H4 (cell line): ENCODE measurements around the gene PANK2. TPM values are rescaled to one million over a fixed set of nuclear protein-coding genes. Genes with fewer than 3 reads are reported as not detected.
"Not testable (repeated sequence)": the region's sequence is repeated elsewhere in the genome, so short reads cannot be mapped to it uniquely, and the experiment has no call there.

Experiments
- DNase-seq: peaks from one replicate; pipeline ENCODE4 v3.0.0-alpha.2; 2015; ENCODE audit warnings: low spot score
- total RNA-seq: library from RNA; depleted of rRNA; stranded (reverse); fragments of >200 nt; shearing (Covaris generic); gene quantifications from 2 replicates; pipeline ENCODE4 v1.2.3, GENCODE V29; 2014

Gene PANK2
- total RNA-seq, 1 experiment from 2014 or later = 37.4 TPM

- DNase-seq = no peak
Observed at GRCh38 chr20:3869839-3870634, 19.1 kb upstream of the PANK2 start.

DNA sequence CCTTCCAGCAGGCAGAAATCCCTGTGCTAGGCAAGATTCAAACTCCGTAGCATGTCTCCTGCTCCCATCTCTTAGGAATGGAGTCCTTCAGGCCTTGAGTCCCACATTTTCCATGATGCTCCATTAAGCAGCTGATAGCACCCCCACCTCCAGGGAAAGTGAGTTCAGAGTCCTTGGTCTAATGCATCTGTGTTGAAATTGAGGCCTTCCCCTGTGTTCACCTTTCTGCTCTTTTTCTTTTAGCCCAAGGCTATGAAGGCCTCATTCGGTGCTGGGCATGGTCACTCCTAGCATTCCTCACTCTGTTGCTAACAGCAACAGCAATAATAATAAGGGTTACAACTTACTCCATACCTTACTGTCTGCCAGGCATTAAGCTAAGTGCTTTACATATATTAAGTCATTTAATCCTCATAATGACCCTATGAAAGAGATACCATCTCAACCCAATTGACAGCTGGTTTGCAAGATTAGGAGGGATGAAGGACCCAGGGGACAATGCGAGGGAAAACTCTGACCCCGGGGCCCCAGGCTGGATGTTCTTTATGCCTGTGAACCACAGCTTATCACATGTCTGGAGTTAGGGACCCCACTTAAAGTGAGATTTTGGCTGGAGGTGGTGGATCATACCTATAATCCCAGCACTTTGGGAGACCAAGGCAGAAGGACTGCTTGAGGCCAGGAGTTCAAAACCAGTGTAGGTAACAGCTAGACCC is 17.5 kb upstream of the PANK2 start:
- no peak for DNase-seq

DNA sequence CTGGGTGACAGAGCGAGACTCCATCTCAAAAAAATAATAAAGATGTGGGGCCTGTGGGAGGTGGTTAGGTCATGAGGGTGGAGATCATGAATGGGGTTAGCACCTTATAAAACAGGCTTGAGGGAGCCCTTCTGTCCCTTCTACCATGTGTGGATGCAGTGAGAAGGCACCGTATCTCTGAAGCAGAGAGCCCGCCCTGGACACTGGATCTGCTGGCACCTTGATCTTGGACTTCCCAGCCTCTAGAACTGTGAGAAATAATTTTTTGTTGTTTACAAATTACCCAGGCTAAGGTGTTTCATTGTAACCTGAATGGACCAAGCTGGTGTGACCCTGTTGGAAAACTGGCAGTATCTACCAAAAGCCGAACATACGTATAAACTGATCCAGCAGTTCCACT is 15.7 kb upstream of the PANK2 start:
- DNase-seq = no peak

DNA sequence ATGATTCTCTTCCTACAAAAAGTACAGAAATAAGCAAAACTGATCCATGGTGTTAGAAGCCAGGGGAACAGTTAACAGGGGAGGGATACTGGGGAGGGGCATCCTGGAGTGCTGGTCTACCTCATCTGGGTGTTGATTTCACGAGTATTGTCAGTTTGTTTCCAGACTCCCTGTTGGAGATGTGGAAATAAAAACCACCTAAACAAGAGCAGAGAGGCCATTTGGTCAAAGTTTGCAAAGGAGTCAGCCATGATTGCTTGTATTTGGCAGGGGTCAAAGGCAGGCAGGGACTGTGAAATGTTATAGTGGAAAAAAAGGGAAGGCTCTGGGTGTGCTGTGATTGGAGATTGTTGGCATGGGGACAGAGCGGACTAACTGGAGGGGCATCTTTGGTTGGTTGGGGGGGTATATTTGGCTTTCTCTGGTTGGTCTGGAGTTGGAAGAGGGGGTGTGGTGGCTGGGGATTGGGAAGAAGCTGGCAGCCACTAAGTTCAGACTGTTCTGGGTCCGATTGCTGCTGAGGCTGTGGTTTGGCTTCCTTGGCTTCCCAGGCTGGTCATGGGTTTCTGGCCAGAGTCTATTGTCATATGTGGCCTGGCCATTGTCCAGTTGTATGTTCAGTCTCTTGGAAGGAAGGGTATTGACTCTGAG is 14.9 kb upstream of the PANK2 start:
- DNase-seq = no peak

GRCh38 chr20:3875378-3875974 is 13.7 kb upstream of the PANK2 start:
- DNase-seq = no peak

DNA sequence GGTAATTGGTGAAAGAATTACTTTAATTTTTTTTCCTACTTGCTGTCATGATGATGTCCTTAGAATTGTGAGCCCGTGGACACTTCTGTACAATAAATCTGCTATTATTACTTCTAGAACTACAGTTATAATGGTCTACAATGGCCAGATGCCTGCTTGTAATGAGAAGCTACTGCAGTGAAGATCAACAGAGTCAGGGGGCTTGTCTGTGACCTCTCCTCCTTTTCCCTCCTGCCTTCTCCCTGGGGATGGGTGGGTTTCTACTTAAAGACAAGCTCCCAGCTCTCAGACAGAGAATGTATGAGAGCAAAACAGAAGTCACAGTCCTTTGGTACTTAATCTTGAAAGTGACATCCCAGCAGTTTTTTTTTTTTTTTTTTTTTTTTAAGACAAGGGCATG is 13.2 kb upstream of the PANK2 start:
- DNase-seq = no peak

GRCh38 chr20:3876676-3877075 is 12.5 kb upstream of the PANK2 start:
- no peak for DNase-seq

GRCh38 chr20:3878921-3879274 is 10.3 kb upstream of the PANK2 start:
- DNase-seq = not testable (repeated sequence)

DNA sequence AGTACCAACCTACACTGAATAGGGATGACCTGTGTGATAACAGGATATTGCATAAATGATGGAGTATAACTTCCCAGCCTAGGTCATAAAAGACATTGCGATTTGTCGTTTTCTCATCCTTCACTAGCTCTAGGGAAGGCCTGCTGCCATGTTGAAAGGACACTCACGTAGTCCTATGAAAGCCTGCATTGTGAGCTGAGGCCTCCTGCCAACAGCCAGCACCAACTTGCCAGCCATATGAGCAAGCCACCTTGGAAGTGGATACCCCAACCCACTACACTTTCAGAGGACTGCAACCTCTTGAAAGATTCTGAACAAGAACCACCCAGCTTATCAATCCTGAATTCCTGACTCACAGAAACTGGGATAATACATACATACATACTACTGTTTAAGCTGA is 3.5 kb upstream of the PANK2 start:
- DNase-seq = no peak

- DNase-seq = no peak
Observed at GRCh38 chr20:3887876-3888620, 1.1 kb upstream of the PANK2 start.

DNA sequence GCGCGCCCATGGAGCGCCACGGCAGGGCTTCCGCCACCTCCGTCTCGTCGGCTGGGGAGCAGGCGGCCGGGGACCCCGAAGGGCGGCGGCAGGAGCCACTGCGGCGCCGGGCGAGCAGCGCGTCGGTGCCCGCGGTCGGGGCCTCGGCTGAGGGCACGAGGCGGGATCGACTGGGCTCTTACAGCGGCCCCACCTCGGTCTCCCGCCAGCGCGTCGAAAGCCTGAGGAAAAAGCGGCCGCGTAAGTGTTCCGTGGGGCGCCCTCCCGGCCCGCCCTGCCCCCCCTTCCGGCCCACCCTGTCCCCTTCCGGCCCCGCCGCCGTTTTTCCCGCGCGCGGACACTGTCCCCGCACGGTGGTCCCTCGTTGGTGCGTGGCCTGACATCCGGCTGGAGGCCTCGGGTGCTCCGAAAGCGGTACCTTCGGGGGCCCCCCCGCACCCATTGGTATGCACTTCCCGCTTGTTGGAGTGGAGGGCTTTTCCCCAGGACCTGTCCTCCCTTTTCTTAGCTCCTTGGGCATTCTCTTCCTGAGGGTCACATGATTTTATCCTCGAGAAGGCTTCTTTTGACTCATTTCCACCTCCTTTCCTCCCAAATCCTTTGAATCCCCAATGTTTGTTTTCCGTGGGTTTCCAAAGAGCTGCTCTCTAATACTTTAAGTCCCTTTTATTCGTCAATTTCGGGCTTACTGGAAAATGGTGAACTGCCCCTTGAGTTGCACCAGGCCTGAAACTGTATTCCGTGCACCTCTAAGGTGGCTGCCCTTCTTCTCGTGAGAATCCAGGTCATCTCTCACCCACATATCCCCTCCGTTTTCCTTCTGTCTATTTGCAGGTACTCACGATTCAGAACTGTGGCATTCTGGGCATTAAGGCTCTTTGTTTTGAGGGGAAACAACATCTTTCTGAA is 556 bp downstream of the PANK2 start:
- no peak for DNase-seq

DNA sequence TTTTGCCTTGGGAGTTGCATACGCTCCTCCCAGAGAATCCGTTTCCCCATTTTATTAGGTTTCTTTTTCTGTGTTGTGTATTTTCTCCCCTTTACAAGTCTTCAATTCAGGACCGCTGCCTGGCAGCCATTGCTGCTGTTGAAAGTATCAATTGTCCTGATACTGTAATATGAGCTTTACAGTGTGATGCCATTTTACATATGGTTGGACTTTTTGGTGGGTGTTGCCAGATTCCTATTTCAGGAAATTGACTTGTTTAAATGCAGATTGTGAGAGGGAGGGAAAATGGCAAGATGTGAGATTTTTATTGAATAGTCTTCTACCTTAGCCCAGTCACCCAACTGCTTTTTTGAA is 1.2 kb downstream of the PANK2 start:
- no peak for DNase-seq

DNA sequence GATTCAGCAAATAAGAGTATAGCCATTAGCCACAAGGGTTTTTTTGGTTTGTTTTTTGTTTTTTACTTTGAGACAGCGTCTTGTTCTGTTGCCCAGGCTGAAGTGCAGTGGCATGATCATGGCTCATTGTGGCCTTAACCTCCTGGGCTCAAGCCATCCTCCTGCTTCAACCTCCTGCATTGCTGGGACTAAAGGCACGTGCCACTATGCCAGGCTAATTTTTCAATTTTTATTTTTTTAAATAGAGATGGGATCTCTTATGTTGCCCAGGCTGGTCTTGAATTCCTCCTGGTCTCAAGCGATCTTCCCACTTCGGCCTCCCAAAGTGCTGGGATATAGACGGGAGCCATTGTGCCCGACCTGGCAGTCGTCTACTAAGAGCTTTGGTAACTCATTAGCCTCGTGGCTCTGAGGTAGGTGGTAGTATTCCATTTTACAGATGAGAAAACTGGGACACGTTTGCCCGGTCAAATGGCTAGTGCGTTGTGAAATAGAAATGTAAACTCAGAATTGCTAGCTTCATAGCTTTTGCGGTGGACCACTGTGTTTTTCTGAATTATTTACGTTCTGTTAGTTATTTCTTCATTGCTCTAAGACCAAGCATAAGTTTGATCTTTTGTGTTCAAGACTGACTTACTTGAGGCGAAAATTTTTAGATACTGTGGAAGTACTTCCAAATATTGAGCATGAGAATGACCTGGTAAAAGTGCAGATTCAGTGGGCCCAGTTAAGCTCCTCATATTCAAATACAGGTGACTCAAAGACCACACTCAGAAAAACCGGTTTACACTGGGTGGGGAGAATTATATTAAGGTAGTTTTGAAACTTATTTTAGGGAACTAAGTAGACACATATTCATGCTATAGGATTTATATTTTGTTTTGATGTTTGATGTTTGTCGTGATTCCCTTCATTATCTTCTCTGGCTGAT is 2.1 kb downstream of the PANK2 start:
- DNase-seq = no peak

- DNase-seq = no peak
Observed at GRCh38 chr20:3894796-3895195, 5.6 kb downstream of the PANK2 start.

- no peak for DNase-seq
Observed at GRCh38 chr20:3896302-3896701, 7.1 kb downstream of the PANK2 start.

DNA sequence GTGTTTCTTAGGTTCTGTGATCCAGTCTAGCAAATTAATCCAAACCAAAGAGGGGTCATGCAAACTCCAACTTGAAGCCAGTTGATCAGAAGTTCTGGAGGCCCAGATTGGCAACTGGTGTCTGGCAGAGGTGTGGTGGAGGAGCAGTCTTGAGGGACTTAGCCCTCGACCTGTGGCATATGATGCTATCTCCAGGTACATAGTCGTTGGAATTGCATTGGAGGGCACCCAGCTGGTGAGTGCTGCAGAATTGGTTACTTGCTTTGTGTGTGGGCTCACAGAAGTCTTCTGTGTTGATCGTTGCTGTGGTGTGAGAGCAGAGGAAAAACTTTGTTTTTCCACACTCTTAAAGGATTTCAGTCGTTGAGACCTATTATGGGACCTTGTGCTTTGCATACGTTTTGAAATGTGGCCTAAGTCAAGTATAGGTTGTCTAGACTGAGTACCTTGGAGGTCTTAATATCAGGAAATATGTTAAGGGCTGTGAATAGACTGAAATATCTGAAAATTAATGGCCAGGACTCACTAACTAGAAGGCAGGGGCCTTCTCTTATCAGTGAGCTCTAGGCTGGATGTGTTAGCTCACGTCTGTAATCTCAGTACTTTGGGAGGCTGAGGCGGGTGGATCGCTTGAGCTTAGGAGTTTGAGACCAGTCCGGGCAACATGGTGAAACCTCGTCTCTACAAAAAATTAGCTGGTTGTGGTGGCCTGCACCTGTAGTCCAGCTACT is 7.8 kb downstream of the PANK2 start:
- no peak for DNase-seq

GRCh38 chr20:3898181-3898580 is 9.0 kb downstream of the PANK2 start:
- DNase-seq = not testable (repeated sequence)

- DNase-seq = no peak
Observed at GRCh38 chr20:3898639-3899038, 9.5 kb downstream of the PANK2 start.

GRCh38 chr20:3900187-3900604 is 11.0 kb downstream of the PANK2 start:
- DNase-seq = no peak
